Panc1 (cell line): ENCODE results near the gene OR2M3.

ENCODE experiments used
- POLR2AphosphoS5 ChIP-seq: IDR thresholded peaks from 2 replicates; pipeline ENCODE4 v1.6.1; 2012; ENCODE audit warnings: mild to moderate bottlenecking, low read depth, low read length, moderate library complexity
- TF ChIP-seq, protein P1 (sequence below): fragments of 450-650 bp; IDR thresholded peaks from 2 replicates; pipeline ENCODE4 v1.5.1; 2017; ENCODE audit warnings: mild to moderate bottlenecking

GRCh38 chr1:248196965-248197364 is at the start of gene OR2M3:
- TF ChIP-seq, protein P1, sequence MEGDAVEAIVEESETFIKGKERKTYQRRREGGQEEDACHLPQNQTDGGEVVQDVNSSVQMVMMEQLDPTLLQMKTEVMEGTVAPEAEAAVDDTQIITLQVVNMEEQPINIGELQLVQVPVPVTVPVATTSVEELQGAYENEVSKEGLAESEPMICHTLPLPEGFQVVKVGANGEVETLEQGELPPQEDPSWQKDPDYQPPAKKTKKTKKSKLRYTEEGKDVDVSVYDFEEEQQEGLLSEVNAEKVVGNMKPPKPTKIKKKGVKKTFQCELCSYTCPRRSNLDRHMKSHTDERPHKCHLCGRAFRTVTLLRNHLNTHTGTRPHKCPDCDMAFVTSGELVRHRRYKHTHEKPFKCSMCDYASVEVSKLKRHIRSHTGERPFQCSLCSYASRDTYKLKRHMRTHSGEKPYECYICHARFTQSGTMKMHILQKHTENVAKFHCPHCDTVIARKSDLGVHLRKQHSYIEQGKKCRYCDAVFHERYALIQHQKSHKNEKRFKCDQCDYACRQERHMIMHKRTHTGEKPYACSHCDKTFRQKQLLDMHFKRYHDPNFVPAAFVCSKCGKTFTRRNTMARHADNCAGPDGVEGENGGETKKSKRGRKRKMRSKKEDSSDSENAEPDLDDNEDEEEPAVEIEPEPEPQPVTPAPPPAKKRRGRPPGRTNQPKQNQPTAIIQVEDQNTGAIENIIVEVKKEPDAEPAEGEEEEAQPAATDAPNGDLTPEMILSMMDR: no peak
- no peak for TF ChIP-seq POLR2AphosphoS5
